ENCODE data around the gene BTBD1. TPM values are rescaled to one million over a fixed set of nuclear protein-coding genes. Genes with fewer than 3 reads are reported as not detected.
A peak's percentile ranks its signal among the peaks of the same experiment; 100 is the strongest.
"Not testable (repeated sequence)": the region's sequence is repeated elsewhere in the genome, so short reads cannot be mapped to it uniquely, and the experiment has no call there.

The BTBD1 gene
- total RNA-seq, 2 experiments from 2014 or later, result 62.4 to 63.3 TPM

- H3K27ac Mint-ChIP-seq, result no peak overlapping the region
- no peaks in the 10 kb centered on the region for H3K9me3 Mint-ChIP-seq
- H3K4me1 Mint-ChIP-seq, result peaks cover 10% of the 10 kb centered on the region
- no peak for DNase-seq
- peaks cover 31% of the 10 kb centered on the region for H3K36me3 Mint-ChIP-seq
- H3K4me3 Mint-ChIP-seq, result no peak overlapping the region
- H3K27me3 Mint-ChIP-seq, result no peaks in the 10 kb centered on the region
These were observed 20.4 kb downstream of the BTBD1 start for GRCh38 chr15:83046558-83047127.

- H3K4me1 Mint-ChIP-seq, result peaks cover 9% of the 10 kb centered on the region
- no peak overlapping the region for H3K4me3 Mint-ChIP-seq
These were observed 22.9 kb downstream of the BTBD1 start for GRCh38 chr15:83044156-83044555.

GRCh38 chr15:83039206-83039605 is 27.8 kb downstream of the BTBD1 start:
- no peak for DNase-seq
- peak overlapping the region; percentile 17 for H3K27ac Mint-ChIP-seq
- peaks cover 4% of the 10 kb centered on the region for H3K9me3 Mint-ChIP-seq
- no peaks in the 10 kb centered on the region for H3K27me3 Mint-ChIP-seq
- H3K4me1 Mint-ChIP-seq, result peaks cover 24% of the 10 kb centered on the region
- no peak overlapping the region for H3K4me3 Mint-ChIP-seq
- H3K36me3 Mint-ChIP-seq, result peaks cover 67% of the 10 kb centered on the region

More at GRCh38 chr15:83044156-83044555, 22.9 kb downstream of the BTBD1 start:
- Mint-ChIP-seq H3K36me3 (peaks cover 53% of the 10 kb centered on the region), H3K27ac (no peak overlapping the region), H3K9me3 (no peaks in the 10 kb centered on the region), H3K27me3 (no peaks in the 10 kb centered on the region)
- no peak for DNase-seq

GRCh38 chr15:83036253-83036652 is 30.8 kb downstream of the BTBD1 start:
- peaks cover 66% of the 10 kb centered on the region for H3K36me3 Mint-ChIP-seq
- peaks cover 9% of the 10 kb centered on the region for H3K9me3 Mint-ChIP-seq
- no peak overlapping the region for H3K27ac Mint-ChIP-seq
- H3K4me1 Mint-ChIP-seq, result peaks cover 24% of the 10 kb centered on the region
- no peaks in the 10 kb centered on the region for H3K27me3 Mint-ChIP-seq
- DNase-seq, result no peak
- no peak overlapping the region for H3K4me3 Mint-ChIP-seq

- H3K36me3 Mint-ChIP-seq, result peaks cover 37% of the 10 kb centered on the region
- H3K27me3 Mint-ChIP-seq, H3K9me3 Mint-ChIP-seq, H3K27ac Mint-ChIP-seq, H3K4me3 Mint-ChIP-seq, DNase-seq, H3K4me1 Mint-ChIP-seq: not testable (repeated sequence)
These were observed 35.8 kb downstream of the BTBD1 start for GRCh38 chr15:83031234-83031633.

- Mint-ChIP-seq H3K36me3 (peaks cover 34% of the 10 kb centered on the region), H3K4me3 (no peak overlapping the region), H3K27ac (no peak overlapping the region), H3K27me3 (no peaks in the 10 kb centered on the region), H3K4me1 (no peaks in the 10 kb centered on the region), H3K9me3 (peaks cover 5% of the 10 kb centered on the region)
- no peak for DNase-seq
These were observed 37.0 kb downstream of the BTBD1 start for GRCh38 chr15:83030021-83030420.

- peaks cover 17% of the 10 kb centered on the region for H3K4me1 Mint-ChIP-seq
- no peak overlapping the region for H3K27ac Mint-ChIP-seq
These were observed 48.6 kb downstream of the BTBD1 start for GRCh38 chr15:83018436-83018835.

GRCh38 chr15:83016906-83017305 is 50.1 kb downstream of the BTBD1 start:
- H3K4me1 Mint-ChIP-seq, result peaks cover 29% of the 10 kb centered on the region
- no peak for DNase-seq
- peaks cover 8% of the 10 kb centered on the region for H3K9me3 Mint-ChIP-seq
- H3K27me3 Mint-ChIP-seq, result no peaks in the 10 kb centered on the region
- H3K4me3 Mint-ChIP-seq, result no peak overlapping the region
- no peak overlapping the region for H3K27ac Mint-ChIP-seq
- H3K36me3 Mint-ChIP-seq, result peaks cover 37% of the 10 kb centered on the region

More at GRCh38 chr15:83018436-83018835, 48.6 kb downstream of the BTBD1 start:
- DNase-seq, result no peak
- H3K36me3 Mint-ChIP-seq, result peaks cover 26% of the 10 kb centered on the region
- H3K27me3 Mint-ChIP-seq, result no peaks in the 10 kb centered on the region
- H3K9me3 Mint-ChIP-seq, result peaks cover 1% of the 10 kb centered on the region
- no peak overlapping the region for H3K4me3 Mint-ChIP-seq

- no peak for DNase-seq
- Mint-ChIP-seq H3K27ac (peak overlapping the region; percentile 57), H3K4me1 (peaks cover 33% of the 10 kb centered on the region), H3K4me3 (no peak overlapping the region), H3K36me3 (peaks cover 40% of the 10 kb centered on the region), H3K27me3 (no peaks in the 10 kb centered on the region), H3K9me3 (peaks cover 8% of the 10 kb centered on the region)
These were observed 51.7 kb downstream of the BTBD1 start for GRCh38 chr15:83015361-83015760.

GRCh38 chr15:83014205-83014653 is 52.8 kb downstream of the BTBD1 start:
- peaks cover 43% of the 10 kb centered on the region for H3K4me1 Mint-ChIP-seq
- no peak for DNase-seq
- H3K9me3 Mint-ChIP-seq, result peaks cover 8% of the 10 kb centered on the region
- no peak overlapping the region for H3K4me3 Mint-ChIP-seq
- no peaks in the 10 kb centered on the region for H3K27me3 Mint-ChIP-seq
- H3K36me3 Mint-ChIP-seq, result peaks cover 46% of the 10 kb centered on the region
- H3K27ac Mint-ChIP-seq, result peak overlapping the region; percentile 73

GRCh38 chr15:83012636-83013035 is 54.4 kb downstream of the BTBD1 start:
- Mint-ChIP-seq H3K4me1 (peaks cover 43% of the 10 kb centered on the region), H3K4me3 (peak overlapping the region; percentile 93), H3K27ac (peak overlapping the region; percentile 89), H3K27me3 (no peaks in the 10 kb centered on the region), H3K9me3 (peaks cover 8% of the 10 kb centered on the region), H3K36me3 (peaks cover 46% of the 10 kb centered on the region)
- DNase-seq, result no peak

GRCh38 chr15:83012076-83012426 is 55.0 kb downstream of the BTBD1 start:
- Mint-ChIP-seq H3K4me1 (peaks cover 43% of the 10 kb centered on the region), H3K4me3 (peak overlapping the region; percentile 93), H3K36me3 (peaks cover 48% of the 10 kb centered on the region)

GRCh38 chr15:83011271-83012075 is 55.6 kb downstream of the BTBD1 start, which contains the start of gene C15orf40:
Gene C15orf40 (minus strand): TSS chr15:83011639. CDS start chr15:83011607, 32 bp downstream.
- peaks cover 48% of the 10 kb centered on the region for H3K36me3 Mint-ChIP-seq

More at GRCh38 chr15:83012076-83012426, 55.0 kb downstream of the BTBD1 start:
- no peaks in the 10 kb centered on the region for H3K27me3 Mint-ChIP-seq
- H3K9me3 Mint-ChIP-seq, result peaks cover 8% of the 10 kb centered on the region
- no peak for DNase-seq
- H3K27ac Mint-ChIP-seq, result peak overlapping the region; percentile 89

GRCh38 chr15:83010709-83011270 is 56.3 kb downstream of the BTBD1 start:
- Mint-ChIP-seq H3K9me3 (peaks cover 8% of the 10 kb centered on the region), H3K27ac (peak overlapping the region; percentile 89), H3K4me3 (peak overlapping the region; percentile 93), H3K27me3 (no peaks in the 10 kb centered on the region), H3K36me3 (peaks cover 47% of the 10 kb centered on the region), H3K4me1 (peaks cover 43% of the 10 kb centered on the region)
- DNase-seq, result peak; percentile 79

More at GRCh38 chr15:83011271-83012075, 55.6 kb downstream of the BTBD1 start, which contains the start of gene C15orf40:
- Mint-ChIP-seq H3K4me1 (peaks cover 43% of the 10 kb centered on the region), H3K9me3 (peaks cover 8% of the 10 kb centered on the region), H3K4me3 (peak within 1 kb of the TSS; percentile 93), H3K27ac (peak within 1 kb of the TSS; percentile 89), H3K27me3 (no peaks in the 10 kb centered on the region)
- DNase-seq, result peak; percentile 89

- not testable (repeated sequence) for H3K9me3 Mint-ChIP-seq, H3K27ac Mint-ChIP-seq, H3K4me1 Mint-ChIP-seq
These were observed 66.4 kb downstream of the BTBD1 start for GRCh38 chr15:83000672-83001031.

More at GRCh38 chr15:83000672-83001031, 66.4 kb downstream of the BTBD1 start:
- H3K27me3 Mint-ChIP-seq, H3K36me3 Mint-ChIP-seq, H3K4me3 Mint-ChIP-seq, DNase-seq: not testable (repeated sequence)
